H7 (cell line): ENCODE data around the gene CDK8. TPM values are rescaled to one million over a fixed set of nuclear protein-coding genes. Genes with fewer than 3 reads are reported as not detected.

Source experiments
- DNase-seq: peaks from one replicate; pipeline ENCODE4 v3.0.0; 2012
- H3K27me3 ChIP-seq: 2 replicates; pipeline ENCODE4 v1.6.0; 2011; ENCODE audit warnings: mild to moderate bottlenecking, low read length; ENCODE audit not compliant: control insufficient read depth, insufficient read depth
- H3K36me3 ChIP-seq: replicated peaks from 2 replicates; pipeline ENCODE4 v1.5.1; 2011; ENCODE audit warnings: low read length; ENCODE audit not compliant: control insufficient read depth, insufficient read depth
- H3K4me3 ChIP-seq: 2 replicates; pipeline ENCODE4 v1.5.1; 2011; ENCODE audit warnings: low read depth, mild to moderate bottlenecking, control low read depth, low read length, moderate library complexity; ENCODE audit not compliant: insufficient read depth
- total RNA-seq: library from RNA; depleted of rRNA; stranded (reverse); fragments of >200 nt; shearing (Covaris generic); gene quantifications from 2 replicates; pipeline ENCODE4 v1.2.3, GENCODE V29; 2014

The CDK8 gene
- total RNA-seq, 1 experiment from 2014 or later, result 28.4 TPM

GRCh38 chr13:26406791-26407190, 152.9 kb downstream of the CDK8 start:
- no peak for DNase-seq
- Histone ChIP-seq H3K36me3 (peaks cover 3% of the 10 kb centered on the region; the same call in 1 of the 2 replicates), H3K27me3 (no peaks in the 10 kb centered on the region), H3K4me3 (no peak overlapping the region)

GRCh38 chr13:26411206-26411605, 157.3 kb downstream of the CDK8 start:
- DNase-seq, result no peak
- H3K4me3 ChIP-seq, result no peak overlapping the region
- H3K27me3 ChIP-seq, result no peaks in the 10 kb centered on the region
- no peaks in the 10 kb centered on the region for H3K36me3 ChIP-seq

GRCh38 chr13:26412263-26412662, 158.3 kb downstream of the CDK8 start:
- no peak for DNase-seq
- no peaks in the 10 kb centered on the region for H3K36me3 ChIP-seq
- no peaks in the 10 kb centered on the region for H3K27me3 ChIP-seq
- H3K4me3 ChIP-seq, result no peak overlapping the region

- no peak for DNase-seq
- H3K36me3 ChIP-seq, result no peaks in the 10 kb centered on the region
- no peaks in the 10 kb centered on the region for H3K27me3 ChIP-seq
- H3K4me3 ChIP-seq, result no peak overlapping the region
These were observed 159.2 kb downstream of the CDK8 start for GRCh38 chr13:26412936-26413716.

- DNase-seq, result no peak
- H3K4me3 ChIP-seq, result no peak overlapping the region
- no peaks in the 10 kb centered on the region for H3K27me3 ChIP-seq
- H3K36me3 ChIP-seq, result no peaks in the 10 kb centered on the region
These were observed 166.5 kb downstream of the CDK8 start for GRCh38 chr13:26420282-26420960.

GRCh38 chr13:26422036-26422435, 168.1 kb downstream of the CDK8 start:
- H3K27me3 ChIP-seq, result no peaks in the 10 kb centered on the region
- DNase-seq, result no peak
- H3K4me3 ChIP-seq, result no peak overlapping the region
- H3K36me3 ChIP-seq, result no peaks in the 10 kb centered on the region

- Histone ChIP-seq H3K4me3 (no peak overlapping the region), H3K36me3 (no peaks in the 10 kb centered on the region), H3K27me3 (no peaks in the 10 kb centered on the region)
- peak; percentile 16 for DNase-seq
These were observed 169.7 kb downstream of the CDK8 start for GRCh38 chr13:26423629-26424028.

GRCh38 chr13:26424181-26424580, 170.3 kb downstream of the CDK8 start:
- no peaks in the 10 kb centered on the region for H3K27me3 ChIP-seq
- no peaks in the 10 kb centered on the region for H3K36me3 ChIP-seq
- no peak for DNase-seq
- H3K4me3 ChIP-seq, result no peak overlapping the region

- H3K27me3 ChIP-seq, result no peaks in the 10 kb centered on the region
- H3K4me3 ChIP-seq, result no peak overlapping the region
- DNase-seq, result no peak
- H3K36me3 ChIP-seq, result no peaks in the 10 kb centered on the region
These were observed 171.8 kb downstream of the CDK8 start for GRCh38 chr13:26425443-26426358.

GRCh38 chr13:26433776-26434175, 179.8 kb downstream of the CDK8 start:
- Histone ChIP-seq H3K27me3 (no peaks in the 10 kb centered on the region), H3K4me3 (no peak overlapping the region), H3K36me3 (no peaks in the 10 kb centered on the region)
- no peak for DNase-seq

- H3K36me3 ChIP-seq, result no peaks in the 10 kb centered on the region
- H3K4me3 ChIP-seq, result no peak overlapping the region
- H3K27me3 ChIP-seq, result no peaks in the 10 kb centered on the region
- no peak for DNase-seq
These were observed 181.2 kb downstream of the CDK8 start for GRCh38 chr13:26435171-26435570.

GRCh38 chr13:26435646-26436045, 181.7 kb downstream of the CDK8 start:
- H3K27me3 ChIP-seq, result no peaks in the 10 kb centered on the region
- DNase-seq, result no peak
- no peak overlapping the region for H3K4me3 ChIP-seq
- no peaks in the 10 kb centered on the region for H3K36me3 ChIP-seq

- H3K4me3 ChIP-seq, result no peak overlapping the region
- no peaks in the 10 kb centered on the region for H3K27me3 ChIP-seq
- H3K36me3 ChIP-seq, result no peaks in the 10 kb centered on the region
- DNase-seq, result no peak
These were observed 183.0 kb downstream of the CDK8 start for GRCh38 chr13:26436914-26437313.

- DNase-seq, result no peak
- Histone ChIP-seq H3K36me3 (no peaks in the 10 kb centered on the region), H3K27me3 (no peaks in the 10 kb centered on the region), H3K4me3 (no peak overlapping the region)
These were observed 186.2 kb downstream of the CDK8 start for GRCh38 chr13:26440111-26440510.
